B cell (primary cell): ENCODE measurements around the gene CRTC3.

ENCODE experiments used
- CTCF ChIP-seq: fragments of 200-600 bp; IDR thresholded peaks from one replicate; pipeline ENCODE4 v1.8.0; 2022; ENCODE audit warnings: antibody characterized with exemption, mild to moderate bottlenecking
- EZH2 ChIP-seq: IDR thresholded peaks from 2 replicates; pipeline ENCODE4 v1.6.1; 2012; ENCODE audit warnings: borderline replicate concordance, low read depth, mild to moderate bottlenecking, moderate library complexity, low read length; ENCODE audit not compliant: insufficient read depth, poor library complexity, severe bottlenecking

DNA sequence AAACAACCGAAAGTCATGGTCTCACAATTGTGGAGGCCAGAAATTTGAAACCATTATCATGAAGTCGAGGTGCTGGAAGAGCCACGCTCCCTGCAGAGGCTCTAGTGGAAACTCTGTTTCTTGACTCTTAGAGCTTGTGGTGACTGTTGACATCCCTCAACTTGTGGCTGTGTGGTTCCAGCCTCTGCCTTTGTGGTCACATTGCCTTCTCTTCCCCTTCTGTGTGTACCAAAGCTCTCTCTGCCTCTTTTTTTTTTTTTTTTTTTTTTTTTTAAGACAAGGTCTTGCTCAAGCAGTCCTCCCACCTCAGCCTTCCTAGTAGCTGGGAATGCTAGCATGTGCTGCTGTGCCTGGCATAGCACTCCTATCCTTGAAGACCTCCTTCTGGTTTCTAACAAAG, 48.7 kb upstream of the CRTC3 start:
- TF ChIP-seq CTCF (no peak), EZH2 (no peak)
